NCI-H226 (cell line): ENCODE data around the gene PTGDS.
A peak's percentile ranks its signal among the peaks of the same experiment; 100 is the strongest.

Source experiments
- DNase-seq: peaks from one replicate; pipeline ENCODE4 v3.0.0-alpha.2; 2015

The PTGDS gene

GRCh38 chr9:136946228-136947027 is 30.9 kb upstream of the PTGDS start:
- no peak for DNase-seq

DNA sequence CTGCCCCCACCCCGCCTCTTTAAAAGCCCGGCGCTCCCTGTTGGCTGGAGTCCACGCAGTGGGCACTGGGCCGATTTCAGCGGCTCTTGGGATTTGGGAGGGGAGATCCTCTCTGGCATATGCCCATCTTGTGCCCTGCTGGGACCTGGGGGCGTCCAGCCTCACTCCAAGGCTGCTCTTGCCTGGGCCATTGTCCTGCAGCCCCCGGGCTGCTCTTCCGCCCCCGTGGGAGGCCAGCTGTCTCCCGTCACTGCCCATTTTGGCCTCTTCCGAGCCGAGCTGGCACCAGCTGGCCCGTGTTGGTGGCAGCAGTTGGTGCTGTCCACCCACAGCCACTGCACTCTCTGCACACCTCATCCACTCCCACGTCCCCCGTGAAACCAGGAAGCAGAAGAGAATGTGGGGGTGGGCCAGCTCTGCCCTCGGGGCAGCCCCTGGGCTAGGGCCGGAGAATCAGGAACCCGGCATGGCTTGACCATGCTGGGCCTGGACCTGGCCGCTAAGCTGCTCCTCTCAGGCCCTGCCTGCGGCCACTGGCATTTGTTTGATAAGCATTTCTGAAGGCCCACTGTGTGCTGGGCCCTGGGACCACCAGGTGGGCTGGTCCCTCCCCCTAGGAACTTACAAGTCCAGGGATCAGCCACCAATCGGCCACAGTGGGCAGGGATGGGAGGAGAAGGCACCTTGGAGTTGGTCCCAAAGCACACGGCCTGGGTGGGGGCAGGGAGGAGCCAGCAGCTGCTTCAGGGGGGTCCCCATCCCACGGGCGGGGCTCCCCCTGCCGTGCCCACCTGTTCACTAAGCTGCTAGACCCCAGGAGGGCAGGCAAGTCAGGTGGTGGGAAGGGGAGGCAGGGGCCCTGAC is 30.0 kb upstream of the PTGDS start:
- no peak for DNase-seq

- peak; percentile 13 for DNase-seq
These were observed 29.3 kb upstream of the PTGDS start for GRCh38 chr9:136947955-136948510.

DNA sequence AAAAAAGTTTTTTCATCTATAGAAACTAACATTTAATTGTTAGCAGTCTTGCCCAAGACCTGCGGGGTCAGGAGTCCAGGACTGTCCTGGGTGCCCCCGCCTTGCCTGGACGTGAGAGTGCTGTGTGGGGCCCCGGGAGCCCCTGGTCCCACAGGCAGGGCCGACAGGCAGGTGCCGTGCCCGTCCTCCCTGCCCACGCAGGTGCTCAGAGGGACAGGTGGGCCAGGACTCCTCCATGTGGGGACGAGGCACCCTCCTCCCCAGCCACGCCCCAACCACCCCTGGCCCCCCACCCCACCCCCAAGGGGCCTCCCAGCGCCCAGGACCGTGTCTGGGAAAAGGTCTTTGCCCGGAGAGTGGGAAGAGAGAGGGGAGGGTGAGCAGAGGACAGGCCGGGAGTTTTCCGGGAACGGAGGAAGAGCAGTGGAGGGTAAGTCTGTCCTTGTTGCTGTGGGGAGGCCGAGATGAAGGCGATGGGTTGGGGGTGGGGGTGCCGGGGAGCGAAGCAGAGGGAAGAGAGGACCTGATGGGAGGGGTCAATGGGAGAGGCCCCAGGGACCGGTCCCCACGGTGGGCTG is 28.0 kb upstream of the PTGDS start:
- no peak for DNase-seq

DNA sequence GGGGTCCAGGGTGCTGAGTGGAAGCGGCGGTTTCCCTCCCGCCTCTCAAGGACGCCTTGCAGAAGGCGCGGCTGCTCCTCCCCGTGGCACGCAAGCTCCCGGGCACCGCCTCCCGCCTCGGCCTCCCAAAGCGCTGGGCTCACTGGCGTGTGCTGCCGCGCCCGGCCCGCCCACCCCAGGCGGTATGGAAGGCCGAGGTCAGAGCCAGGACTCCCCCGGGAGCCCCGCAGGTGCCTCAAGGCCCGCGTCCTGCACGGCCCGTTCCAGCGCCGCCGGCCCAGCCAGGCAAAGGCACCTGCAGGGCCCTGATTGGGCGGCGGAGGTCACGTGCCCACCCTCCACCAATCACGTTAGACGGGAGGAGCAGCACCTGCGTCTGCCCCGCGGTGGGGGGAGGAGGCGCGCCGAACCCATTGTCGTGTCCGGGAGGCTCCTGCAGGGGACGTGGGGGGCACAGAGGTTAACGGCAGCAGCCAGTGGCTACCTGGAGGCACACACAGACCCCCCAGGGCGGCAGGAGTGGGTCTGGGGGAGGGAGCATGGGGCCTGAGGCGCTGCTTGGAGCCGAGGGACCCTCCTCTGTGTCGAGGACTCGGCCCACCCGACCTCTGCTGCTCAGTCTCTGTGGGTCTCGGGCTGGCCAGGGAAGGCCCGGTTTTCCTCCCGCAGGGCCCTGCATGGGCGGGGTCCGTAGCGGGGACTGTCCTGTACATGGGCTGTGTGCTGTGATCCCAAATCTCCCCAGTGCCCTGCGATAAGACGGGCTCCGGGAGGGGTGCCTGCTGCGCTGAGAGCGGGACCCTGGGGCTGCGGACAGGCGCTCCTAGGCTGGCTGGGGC is 27.3 kb upstream of the PTGDS start:
- DNase-seq: peak; percentile 91

GRCh38 chr9:136950656-136951276 is 26.5 kb upstream of the PTGDS start:
- DNase-seq: no peak

DNA sequence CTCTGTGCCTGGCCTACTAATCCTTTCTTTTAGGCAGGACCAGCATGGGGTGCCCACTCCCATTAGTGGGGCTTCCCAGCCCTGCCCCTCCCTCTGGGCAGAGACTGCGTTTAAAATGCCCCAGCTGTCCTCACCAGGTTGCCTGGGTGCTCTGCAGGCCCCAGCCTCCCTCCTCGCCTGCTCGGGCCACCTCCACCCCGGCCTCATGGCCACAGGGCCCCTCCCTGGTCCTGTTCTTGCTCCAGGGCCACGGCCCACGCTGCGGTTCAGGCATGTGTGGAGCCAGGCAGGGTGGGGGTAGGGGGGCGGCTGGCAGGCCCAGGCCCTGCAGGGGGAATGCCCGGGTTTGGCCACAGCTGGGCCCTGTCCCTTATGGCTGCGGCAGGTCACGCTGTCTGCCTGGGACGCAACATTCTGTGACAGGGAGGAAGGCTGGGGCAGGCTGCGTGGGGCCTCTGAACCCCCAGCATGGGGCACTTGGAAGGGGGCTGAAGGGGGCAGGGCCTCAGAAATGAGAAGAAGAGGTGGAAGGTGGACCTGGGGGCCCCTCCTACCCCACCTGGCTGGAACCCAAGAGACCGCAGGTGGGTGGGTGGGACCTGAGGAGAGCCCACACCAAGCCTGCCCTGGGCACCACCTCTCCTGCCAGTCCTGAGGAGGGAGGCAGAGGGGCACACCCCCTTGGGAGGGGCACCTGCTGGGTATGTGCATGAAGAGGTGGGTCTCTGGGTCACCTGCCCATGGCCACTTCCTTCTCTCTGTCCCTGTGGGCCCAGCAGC is 25.6 kb upstream of the PTGDS start, which contains the start of gene LCN12:
LCN12 (plus strand) TSS at position 733 of the 780 bp plus-strand sequence. CDS start 55 bp downstream, outside the sequence.
- no peak for DNase-seq

GRCh38 chr9:136952321-136952850 is 24.9 kb upstream of the PTGDS start:
- no peak for DNase-seq

DNA sequence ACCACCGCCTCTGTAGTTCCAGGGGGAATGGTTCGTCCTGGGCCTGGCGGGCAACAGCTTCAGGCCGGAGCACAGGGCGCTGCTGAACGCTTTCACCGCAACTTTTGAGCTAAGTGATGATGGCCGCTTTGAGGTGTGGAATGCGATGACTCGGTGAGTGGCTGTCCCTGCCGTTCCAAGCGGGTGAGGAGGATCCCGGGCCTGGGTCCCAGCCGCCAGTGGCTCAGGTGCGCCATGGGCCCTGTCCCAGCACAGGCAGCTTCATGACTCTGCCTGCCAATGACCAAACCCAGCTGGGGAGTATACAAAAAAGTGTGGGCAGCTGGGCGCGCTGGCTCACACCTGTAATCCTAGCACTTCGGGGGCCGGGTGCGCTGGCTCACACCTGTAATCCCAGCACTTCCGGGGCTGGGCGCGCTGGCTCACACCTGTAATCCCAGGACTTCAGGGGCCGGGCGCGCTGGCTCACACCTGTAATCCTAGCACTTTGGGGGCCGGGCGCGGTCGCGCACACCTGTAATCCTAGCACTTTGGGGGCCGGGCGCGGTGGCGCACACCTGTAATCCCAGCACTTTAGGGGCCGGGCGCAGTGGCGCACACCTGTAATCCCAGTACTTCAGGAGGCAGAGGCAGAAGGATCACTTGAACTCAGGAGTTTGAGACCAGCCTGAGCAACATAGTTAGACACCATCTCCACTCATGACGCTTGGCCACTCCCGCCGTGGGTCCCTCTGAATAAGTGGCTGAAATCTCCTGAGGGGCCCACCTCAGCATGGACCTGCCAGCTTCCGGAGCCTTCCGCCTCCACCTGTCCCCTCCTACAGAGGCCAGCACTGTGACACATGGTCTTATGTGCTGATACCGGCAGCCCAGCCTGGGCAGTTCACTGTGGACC is 24.2 kb upstream of the PTGDS start:
- no peak for DNase-seq

DNA sequence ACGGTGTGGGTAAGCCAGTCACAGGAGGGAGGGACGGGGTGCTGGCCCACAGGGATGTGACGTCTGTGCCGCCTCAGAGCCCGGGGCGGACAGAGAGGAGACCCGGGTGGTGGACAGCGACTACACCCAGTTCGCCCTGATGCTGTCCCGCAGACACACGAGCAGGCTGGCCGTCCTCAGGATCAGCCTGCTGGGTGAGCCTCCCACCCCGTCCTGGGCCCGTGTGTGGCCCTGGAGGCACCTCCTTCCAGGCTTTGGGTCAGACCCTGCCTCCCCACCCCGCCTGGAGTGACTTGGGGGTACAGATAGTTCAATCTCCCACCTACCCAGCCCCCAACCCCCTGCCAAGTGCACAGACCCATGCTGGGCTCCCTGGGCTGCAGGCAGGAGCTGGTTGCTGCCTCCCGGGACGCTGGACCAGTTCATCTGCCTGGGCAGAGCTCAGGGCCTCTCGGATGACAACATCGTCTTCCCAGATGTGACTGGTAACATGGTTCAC is 23.5 kb upstream of the PTGDS start:
- no peak for DNase-seq

- DNase-seq: no peak
These were observed 22.8 kb upstream of the PTGDS start for GRCh38 chr9:136954270-136955083.

DNA sequence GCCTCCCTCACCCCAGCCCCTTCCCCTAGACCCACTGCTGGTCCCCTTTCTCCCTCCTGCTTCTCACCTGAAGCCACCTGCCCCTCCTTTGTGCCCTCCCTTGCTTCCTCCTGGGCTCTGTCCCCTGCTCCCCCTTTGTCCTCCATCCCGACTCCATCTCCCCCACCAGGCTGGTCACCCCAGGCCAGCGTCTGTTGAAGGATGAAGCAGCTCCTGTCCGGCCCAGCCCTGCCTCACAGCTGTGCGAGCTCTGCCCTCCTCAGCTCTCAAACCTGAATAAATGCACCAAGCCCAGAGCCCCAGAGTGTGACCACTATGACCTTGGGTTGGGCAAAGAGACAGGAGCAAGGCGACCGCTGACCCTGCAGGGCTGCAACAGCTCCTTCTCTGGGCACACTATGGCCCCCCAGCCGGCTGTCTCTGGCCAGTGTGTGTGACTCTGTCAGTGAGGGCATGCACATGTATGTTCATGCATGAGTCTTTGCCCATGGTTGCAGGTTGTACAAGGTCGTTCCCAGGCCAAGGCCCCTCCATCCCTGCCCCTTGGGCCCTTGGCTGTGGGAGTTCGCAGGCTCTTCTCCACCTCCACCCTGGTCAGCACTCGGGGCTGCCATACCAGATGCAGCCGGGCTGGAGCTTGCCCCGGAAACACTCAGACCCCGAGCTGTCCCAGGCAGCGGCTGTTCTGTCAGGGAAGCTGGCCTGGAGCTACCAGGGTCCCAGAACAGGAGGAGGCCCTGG is 21.9 kb upstream of the PTGDS start:
- DNase-seq: no peak

DNA sequence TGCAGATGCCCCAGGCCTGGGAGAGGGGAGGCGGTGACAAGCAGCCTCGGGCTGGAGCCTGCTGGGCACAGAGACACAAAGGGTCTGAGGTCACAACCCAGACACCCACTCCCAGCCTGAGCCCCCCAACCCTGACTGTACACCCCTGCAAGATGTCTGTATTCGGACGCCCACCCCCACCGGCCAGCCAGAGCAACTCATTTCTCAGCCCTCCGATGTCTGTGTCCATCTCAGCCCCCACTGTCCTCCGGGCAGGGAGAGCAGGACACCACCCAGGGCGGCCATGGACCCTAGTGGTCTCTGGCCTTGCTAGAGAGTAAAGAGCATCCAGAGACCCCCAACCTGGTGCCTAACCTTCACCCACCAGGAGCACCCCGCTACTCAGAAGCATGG is 21.4 kb upstream of the PTGDS start:
- no peak for DNase-seq

DNA sequence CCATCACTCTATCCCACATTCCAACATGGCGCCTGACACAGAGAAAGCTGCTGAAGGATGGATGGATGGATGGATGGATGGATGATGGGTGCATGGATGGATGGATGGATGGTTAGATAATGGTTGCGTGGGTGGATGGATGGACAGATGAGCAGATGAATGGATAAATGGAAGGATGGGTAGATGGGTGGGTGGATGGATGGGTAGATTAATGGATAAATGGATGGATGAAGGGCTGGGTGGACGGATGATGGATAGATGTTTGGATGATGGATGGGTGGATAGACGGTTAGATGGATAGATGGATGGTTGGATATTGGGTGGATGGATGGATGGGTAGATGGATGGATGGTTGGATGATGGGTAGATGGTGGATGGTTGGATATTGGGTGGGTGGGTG is 20.7 kb upstream of the PTGDS start:
- no peak for DNase-seq

- no peak for DNase-seq
These were observed 19.8 kb upstream of the PTGDS start for GRCh38 chr9:136957461-136957860.

- no peak for DNase-seq
These were observed 19.4 kb upstream of the PTGDS start for GRCh38 chr9:136957901-136958300.

- DNase-seq: no peak
These were observed 18.8 kb upstream of the PTGDS start for GRCh38 chr9:136958473-136958872.
